Ishikawa (cell line): ENCODE results near the gene LIPG.

ENCODE experiments used
- FOXM1 ChIP-seq: IDR thresholded peaks from 2 replicates; pipeline ENCODE4 v1.6.1; 2012; ENCODE audit warnings: low read depth, borderline replicate concordance
- NFIC ChIP-seq: IDR thresholded peaks from 2 replicates; pipeline ENCODE4 v1.6.1; 2012
- RAD21 ChIP-seq: IDR thresholded peaks from 2 replicates; pipeline ENCODE4 v1.6.1; 2012; ENCODE audit warnings: low read depth
- TCF12 ChIP-seq: IDR thresholded peaks from 2 replicates; pipeline ENCODE4 v1.6.1; 2012; ENCODE audit warnings: low read depth
- YY1 ChIP-seq: IDR thresholded peaks from 2 replicates; pipeline ENCODE4 v1.6.1; 2012; ENCODE audit warnings: low read depth

The LIPG gene

GRCh38 chr18:49648326-49648725 is 86.5 kb downstream of the LIPG start:
- no peak for TF ChIP-seq FOXM1
- TF ChIP-seq TCF12, result no peak
- no peak for TF ChIP-seq RAD21
- no peak for TF ChIP-seq NFIC
- TF ChIP-seq YY1, result no peak
